ENCODE results near the gene RAVER2. TPM values are rescaled to one million over a fixed set of nuclear protein-coding genes. Genes with fewer than 3 reads are reported as not detected.

RAVER2 gene
- total and polyA plus RNA-seq, 2 experiments from 2014 or later, result 7.8 to 24.6 TPM

DNA sequence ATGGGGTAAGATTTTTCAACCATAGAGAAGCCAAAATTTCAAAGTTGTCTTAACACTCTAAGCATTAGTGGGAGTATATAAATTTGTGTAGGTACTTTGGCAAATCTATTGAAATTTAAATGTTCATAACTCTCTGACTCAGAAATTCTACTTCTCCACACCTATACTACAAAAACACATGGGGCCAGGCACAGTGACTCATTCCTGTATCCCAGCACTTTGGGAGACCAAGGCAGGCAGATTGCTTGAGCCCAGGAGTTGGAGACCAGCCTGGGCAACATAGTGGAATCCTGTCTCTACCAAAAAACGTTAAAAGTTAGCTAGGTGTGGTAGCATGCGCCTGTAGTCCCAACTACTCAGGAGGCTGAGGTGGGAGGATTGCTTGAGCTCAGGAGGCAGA is 41.3 kb upstream of the RAVER2 start:
- H4K20me1 ChIP-seq (replicated peaks; ENCODE audit: insufficient read depth), result no peaks in the 10 kb centered on the region
- no peaks in the 10 kb centered on the region for H3K4me1 ChIP-seq (ENCODE audit: insufficient read depth)
- no peak overlapping the region for H3K4me2 ChIP-seq
- TF ChIP-seq, protein P1, sequence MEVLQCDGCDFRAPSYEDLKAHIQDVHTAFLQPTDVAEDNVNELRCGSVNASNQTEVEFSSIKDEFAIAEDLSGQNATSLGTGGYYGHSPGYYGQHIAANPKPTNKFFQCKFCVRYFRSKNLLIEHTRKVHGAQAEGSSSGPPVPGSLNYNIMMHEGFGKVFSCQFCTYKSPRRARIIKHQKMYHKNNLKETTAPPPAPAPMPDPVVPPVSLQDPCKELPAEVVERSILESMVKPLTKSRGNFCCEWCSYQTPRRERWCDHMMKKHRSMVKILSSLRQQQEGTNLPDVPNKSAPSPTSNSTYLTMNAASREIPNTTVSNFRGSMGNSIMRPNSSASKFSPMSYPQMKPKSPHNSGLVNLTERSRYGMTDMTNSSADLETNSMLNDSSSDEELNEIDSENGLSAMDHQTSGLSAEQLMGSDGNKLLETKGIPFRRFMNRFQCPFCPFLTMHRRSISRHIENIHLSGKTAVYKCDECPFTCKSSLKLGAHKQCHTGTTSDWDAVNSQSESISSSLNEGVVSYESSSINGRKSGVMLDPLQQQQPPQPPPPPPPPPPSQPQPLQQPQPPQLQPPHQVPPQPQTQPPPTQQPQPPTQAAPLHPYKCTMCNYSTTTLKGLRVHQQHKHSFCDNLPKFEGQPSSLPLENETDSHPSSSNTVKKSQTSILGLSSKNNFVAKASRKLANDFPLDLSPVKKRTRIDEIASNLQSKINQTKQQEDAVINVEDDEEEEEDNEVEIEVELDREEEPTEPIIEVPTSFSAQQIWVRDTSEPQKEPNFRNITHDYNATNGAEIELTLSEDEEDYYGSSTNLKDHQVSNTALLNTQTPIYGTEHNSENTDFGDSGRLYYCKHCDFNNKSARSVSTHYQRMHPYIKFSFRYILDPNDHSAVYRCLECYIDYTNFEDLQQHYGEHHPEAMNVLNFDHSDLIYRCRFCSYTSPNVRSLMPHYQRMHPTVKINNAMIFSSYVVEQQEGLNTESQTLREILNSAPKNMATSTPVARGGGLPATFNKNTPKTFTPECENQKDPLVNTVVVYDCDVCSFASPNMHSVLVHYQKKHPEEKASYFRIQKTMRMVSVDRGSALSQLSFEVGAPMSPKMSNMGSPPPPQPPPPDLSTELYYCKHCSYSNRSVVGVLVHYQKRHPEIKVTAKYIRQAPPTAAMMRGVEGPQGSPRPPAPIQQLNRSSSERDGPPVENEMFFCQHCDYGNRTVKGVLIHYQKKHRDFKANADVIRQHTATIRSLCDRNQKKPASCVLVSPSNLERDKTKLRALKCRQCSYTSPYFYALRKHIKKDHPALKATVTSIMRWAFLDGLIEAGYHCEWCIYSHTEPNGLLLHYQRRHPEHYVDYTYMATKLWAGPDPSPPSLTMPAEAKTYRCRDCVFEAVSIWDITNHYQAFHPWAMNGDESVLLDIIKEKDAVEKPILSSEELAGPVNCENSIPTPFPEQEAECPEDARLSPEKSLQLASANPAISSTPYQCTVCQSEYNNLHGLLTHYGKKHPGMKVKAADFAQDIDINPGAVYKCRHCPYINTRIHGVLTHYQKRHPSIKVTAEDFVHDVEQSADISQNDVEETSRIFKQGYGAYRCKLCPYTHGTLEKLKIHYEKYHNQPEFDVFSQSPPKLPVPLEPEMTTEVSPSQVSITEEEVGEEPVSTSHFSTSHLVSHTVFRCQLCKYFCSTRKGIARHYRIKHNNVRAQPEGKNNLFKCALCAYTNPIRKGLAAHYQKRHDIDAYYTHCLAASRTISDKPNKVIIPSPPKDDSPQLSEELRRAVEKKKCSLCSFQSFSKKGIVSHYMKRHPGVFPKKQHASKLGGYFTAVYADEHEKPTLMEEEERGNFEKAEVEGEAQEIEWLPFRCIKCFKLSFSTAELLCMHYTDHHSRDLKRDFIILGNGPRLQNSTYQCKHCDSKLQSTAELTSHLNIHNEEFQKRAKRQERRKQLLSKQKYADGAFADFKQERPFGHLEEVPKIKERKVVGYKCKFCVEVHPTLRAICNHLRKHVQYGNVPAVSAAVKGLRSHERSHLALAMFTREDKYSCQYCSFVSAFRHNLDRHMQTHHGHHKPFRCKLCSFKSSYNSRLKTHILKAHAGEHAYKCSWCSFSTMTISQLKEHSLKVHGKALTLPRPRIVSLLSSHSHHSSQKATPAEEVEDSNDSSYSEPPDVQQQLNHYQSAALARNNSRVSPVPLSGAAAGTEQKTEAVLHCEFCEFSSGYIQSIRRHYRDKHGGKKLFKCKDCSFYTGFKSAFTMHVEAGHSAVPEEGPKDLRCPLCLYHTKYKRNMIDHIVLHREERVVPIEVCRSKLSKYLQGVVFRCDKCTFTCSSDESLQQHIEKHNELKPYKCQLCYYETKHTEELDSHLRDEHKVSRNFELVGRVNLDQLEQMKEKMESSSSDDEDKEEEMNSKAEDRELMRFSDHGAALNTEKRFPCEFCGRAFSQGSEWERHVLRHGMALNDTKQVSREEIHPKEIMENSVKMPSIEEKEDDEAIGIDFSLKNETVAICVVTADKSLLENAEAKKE (CRISPR knock-in tag; IDR thresholded peaks at IDR 0.05), result no peak
- Mint-ChIP-seq H3K4me1 (peaks cover 9% of the 10 kb centered on the region), H3K4me3 (no peak overlapping the region), H3K9me3 (no peaks in the 10 kb centered on the region; the same call in 2 of the 3 replicates), H3K36me3 (ENCODE audit: low read depth) (no peaks in the 10 kb centered on the region), H3K27me3 (ENCODE audit: insufficient read depth, low read depth, poor library complexity) (peaks cover 6% of the 10 kb centered on the region), H3K27ac (no peak overlapping the region)
- no peaks in the 10 kb centered on the region for H3F3A ChIP-seq (replicated peaks; ENCODE audit: low read depth)
- no peak overlapping the region for H3K27ac ChIP-seq (ENCODE audit: low read depth)
- DNase-seq (ENCODE audit: low spot score), result no peak
- no peak overlapping the region for H3K4me3 ChIP-seq
- no peak overlapping the region for H2AFZ ChIP-seq
- H3K9me2 ChIP-seq (ENCODE audit: insufficient read depth), result no peaks in the 10 kb centered on the region
- no peaks in the 10 kb centered on the region for H3K27me3 ChIP-seq (ENCODE audit: insufficient read depth)
- no peak for ATAC-seq
- H3K79me2 ChIP-seq (replicated peaks; ENCODE audit: insufficient read depth), result no peaks in the 10 kb centered on the region
- no peaks in the 10 kb centered on the region for H3K36me3 ChIP-seq (ENCODE audit: insufficient read depth)

DNA sequence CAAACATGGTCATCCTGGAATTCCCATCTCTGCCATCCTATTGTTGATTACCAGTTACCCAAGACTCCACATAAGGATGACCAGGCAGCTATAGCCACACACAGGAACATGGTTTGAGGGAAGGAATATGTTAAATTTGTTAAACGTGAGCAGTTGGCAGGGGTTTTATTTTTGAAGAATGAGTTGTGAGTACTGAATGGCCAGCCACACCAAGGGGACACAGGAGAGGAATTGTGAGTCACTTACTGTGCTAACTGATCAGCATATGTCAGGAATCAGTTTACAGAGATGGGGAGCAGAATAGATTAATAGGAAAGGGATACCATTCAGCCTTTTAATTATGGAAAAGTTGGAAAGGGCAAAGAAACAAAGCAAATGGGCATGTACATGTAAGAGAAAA is 39.3 kb upstream of the RAVER2 start:
- Histone ChIP-seq H3K4me3 (no peak overlapping the region), H3K4me1 (ENCODE audit: insufficient read depth) (no peaks in the 10 kb centered on the region), H3K79me2 (replicated peaks; ENCODE audit: insufficient read depth) (no peaks in the 10 kb centered on the region), H3K27ac (ENCODE audit: low read depth) (no peak overlapping the region), H3K4me2 (no peak overlapping the region), H2AFZ (no peak overlapping the region), H3F3A (replicated peaks; ENCODE audit: low read depth) (no peaks in the 10 kb centered on the region), H4K20me1 (replicated peaks; ENCODE audit: insufficient read depth) (no peaks in the 10 kb centered on the region), H3K9me2 (ENCODE audit: insufficient read depth) (no peaks in the 10 kb centered on the region), H3K27me3 (ENCODE audit: insufficient read depth) (no peaks in the 10 kb centered on the region), H3K36me3 (ENCODE audit: insufficient read depth) (no peaks in the 10 kb centered on the region)
- H3K27me3 Mint-ChIP-seq (ENCODE audit: insufficient read depth, low read depth, poor library complexity), result no peaks in the 10 kb centered on the region
- TF ChIP-seq EZH2 (IDR thresholded peaks at IDR 0.05; ENCODE audit: low read depth, unreplicated experiment), result no peak
- TF ChIP-seq JUNB (IDR thresholded peaks at IDR 0.05; ENCODE audit: unreplicated experiment), result no peak
- TF ChIP-seq NANOG (IDR thresholded peaks at IDR 0.05; ENCODE audit: borderline replicate concordance), result no peak
- TF ChIP-seq, protein P2, sequence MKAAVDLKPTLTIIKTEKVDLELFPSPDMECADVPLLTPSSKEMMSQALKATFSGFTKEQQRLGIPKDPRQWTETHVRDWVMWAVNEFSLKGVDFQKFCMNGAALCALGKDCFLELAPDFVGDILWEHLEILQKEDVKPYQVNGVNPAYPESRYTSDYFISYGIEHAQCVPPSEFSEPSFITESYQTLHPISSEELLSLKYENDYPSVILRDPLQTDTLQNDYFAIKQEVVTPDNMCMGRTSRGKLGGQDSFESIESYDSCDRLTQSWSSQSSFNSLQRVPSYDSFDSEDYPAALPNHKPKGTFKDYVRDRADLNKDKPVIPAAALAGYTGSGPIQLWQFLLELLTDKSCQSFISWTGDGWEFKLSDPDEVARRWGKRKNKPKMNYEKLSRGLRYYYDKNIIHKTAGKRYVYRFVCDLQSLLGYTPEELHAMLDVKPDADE (IDR thresholded peaks at IDR 0.05), result no peak
- TF ChIP-seq CREB1 (CRISPR knock-in tag; IDR thresholded peaks at IDR 0.05; ENCODE audit: low read depth), result no peak
- no peak for TF ChIP-seq ZNF114 (CRISPR knock-in tag; IDR thresholded peaks at IDR 0.05)
- ATAC-seq (no peak), DNase-seq (ENCODE audit: low spot score) (no peak)
- no peaks in the 10 kb centered on the region for H3K36me3 Mint-ChIP-seq (ENCODE audit: low read depth)
- H3K4me3 Mint-ChIP-seq, result no peak overlapping the region
- H3K4me1 Mint-ChIP-seq, result no peaks in the 10 kb centered on the region
- no peaks in the 10 kb centered on the region; the same call in 2 of the 3 replicates for H3K9me3 Mint-ChIP-seq
- H3K27ac Mint-ChIP-seq, result no peak overlapping the region

Measured in GM23338 (cell line).